Esophagus muscularis mucosa (tissue), 4 donors: Measurements from ENCODE around the gene ADAR.

Source experiments
- EP300 ChIP-seq: sonication (generic); formaldehyde crosslinking; IDR thresholded peaks from one replicate; pipeline ENCODE4 v1.6.1; 2017; ENCODE audit warnings: antibody characterized with exemption
- POLR2A ChIP-seq: fragments of 450-650 bp; IDR thresholded peaks from one replicate; pipeline ENCODE4 v1.6.1; 2017; ENCODE audit warnings: antibody characterized with exemption, moderate library complexity, mild to moderate bottlenecking, low read depth
- POLR2AphosphoS5 ChIP-seq, 2 donors: sonication (generic); formaldehyde crosslinking; IDR thresholded peaks; one replicate each; pipeline ENCODE4 v1.6.1; 2017; ENCODE audit warnings: antibody characterized with exemption in 2 of 2
- TF ChIP-seq, protein P1 (sequence below), 3 experiments: fragments of 200-600 bp in 2 of 3; fragments of 450-650 bp in 1 of 3; sonication (generic) in 2 of 3; IDR thresholded peaks; one replicate each; pipeline ENCODE4 v1.5.1; 2017 to 2019; ENCODE audit warnings: antibody characterized with exemption in 3 of 3, mild to moderate bottlenecking in 2 of 3, moderate library complexity in 1 of 3

DNA sequence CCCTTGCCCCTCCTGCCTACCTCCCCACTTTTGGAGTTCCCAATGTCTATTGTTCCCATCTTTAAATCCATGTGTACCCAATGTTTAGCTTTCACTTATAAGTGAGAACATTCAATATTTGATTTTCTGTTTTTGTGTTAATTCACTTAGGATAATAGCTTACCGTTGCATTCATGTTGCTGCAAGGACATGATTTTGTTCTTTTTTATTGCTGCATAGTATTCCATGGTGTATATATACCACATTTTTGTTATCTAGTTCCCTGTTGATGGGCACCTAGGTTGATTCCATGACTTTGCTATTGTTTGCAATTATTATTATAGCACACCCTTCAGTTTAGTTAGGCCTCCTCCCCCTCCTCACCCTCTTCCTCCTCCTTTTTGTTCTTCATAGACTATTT is 33.5 kb upstream of the ADAR start:
- TF ChIP-seq, protein P1, sequence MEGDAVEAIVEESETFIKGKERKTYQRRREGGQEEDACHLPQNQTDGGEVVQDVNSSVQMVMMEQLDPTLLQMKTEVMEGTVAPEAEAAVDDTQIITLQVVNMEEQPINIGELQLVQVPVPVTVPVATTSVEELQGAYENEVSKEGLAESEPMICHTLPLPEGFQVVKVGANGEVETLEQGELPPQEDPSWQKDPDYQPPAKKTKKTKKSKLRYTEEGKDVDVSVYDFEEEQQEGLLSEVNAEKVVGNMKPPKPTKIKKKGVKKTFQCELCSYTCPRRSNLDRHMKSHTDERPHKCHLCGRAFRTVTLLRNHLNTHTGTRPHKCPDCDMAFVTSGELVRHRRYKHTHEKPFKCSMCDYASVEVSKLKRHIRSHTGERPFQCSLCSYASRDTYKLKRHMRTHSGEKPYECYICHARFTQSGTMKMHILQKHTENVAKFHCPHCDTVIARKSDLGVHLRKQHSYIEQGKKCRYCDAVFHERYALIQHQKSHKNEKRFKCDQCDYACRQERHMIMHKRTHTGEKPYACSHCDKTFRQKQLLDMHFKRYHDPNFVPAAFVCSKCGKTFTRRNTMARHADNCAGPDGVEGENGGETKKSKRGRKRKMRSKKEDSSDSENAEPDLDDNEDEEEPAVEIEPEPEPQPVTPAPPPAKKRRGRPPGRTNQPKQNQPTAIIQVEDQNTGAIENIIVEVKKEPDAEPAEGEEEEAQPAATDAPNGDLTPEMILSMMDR (IDR thresholded peaks at IDR 0.05) = no peak
- TF ChIP-seq POLR2AphosphoS5 (IDR thresholded peaks at IDR 0.05) (no peak), POLR2A (no peak), EP300 (no peak)
